AG09319 (cell line): ENCODE data around the gene LEMD3.

ENCODE experiments used
- DNase-seq: peaks from one replicate; pipeline ENCODE4 v3.0.0-alpha.2; 2010; ENCODE audit warnings: low read depth; ENCODE audit errors: extremely low read depth
- TF ChIP-seq, protein P1 (sequence below): IDR thresholded peaks from 2 replicates; pipeline ENCODE4 v1.5.1; 2011; ENCODE audit warnings: low read depth, mild to moderate bottlenecking, inconsistent platforms, low read length, moderate library complexity

LEMD3 gene

GRCh38 chr12:65184176-65184857, 14.9 kb downstream of the LEMD3 start:
- TF ChIP-seq, protein P1, sequence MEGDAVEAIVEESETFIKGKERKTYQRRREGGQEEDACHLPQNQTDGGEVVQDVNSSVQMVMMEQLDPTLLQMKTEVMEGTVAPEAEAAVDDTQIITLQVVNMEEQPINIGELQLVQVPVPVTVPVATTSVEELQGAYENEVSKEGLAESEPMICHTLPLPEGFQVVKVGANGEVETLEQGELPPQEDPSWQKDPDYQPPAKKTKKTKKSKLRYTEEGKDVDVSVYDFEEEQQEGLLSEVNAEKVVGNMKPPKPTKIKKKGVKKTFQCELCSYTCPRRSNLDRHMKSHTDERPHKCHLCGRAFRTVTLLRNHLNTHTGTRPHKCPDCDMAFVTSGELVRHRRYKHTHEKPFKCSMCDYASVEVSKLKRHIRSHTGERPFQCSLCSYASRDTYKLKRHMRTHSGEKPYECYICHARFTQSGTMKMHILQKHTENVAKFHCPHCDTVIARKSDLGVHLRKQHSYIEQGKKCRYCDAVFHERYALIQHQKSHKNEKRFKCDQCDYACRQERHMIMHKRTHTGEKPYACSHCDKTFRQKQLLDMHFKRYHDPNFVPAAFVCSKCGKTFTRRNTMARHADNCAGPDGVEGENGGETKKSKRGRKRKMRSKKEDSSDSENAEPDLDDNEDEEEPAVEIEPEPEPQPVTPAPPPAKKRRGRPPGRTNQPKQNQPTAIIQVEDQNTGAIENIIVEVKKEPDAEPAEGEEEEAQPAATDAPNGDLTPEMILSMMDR: no peak
- no peak for DNase-seq

DNA sequence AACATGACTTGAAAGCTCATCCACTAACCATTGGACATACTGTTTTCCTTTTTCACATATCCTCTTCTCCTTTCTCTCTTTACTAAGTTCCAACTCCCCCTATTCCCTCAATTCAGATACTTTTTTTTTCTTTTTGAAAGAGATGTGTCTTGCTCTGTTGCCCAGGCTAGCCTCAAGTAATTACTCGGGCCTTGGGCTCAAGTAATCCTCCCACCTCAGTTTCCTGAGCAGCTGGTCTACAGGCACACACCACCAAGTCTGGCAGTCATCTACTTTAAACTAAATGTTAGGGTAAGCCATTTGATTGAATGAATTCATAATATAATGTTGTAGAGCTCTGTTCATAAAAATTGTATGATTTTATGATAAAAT, 15.5 kb downstream of the LEMD3 start:
- no peak for DNase-seq
- TF ChIP-seq, protein P1: no peak

GRCh38 chr12:65187665-65188064, 18.3 kb downstream of the LEMD3 start:
- no peak for DNase-seq
- TF ChIP-seq, protein P1: no peak

DNA sequence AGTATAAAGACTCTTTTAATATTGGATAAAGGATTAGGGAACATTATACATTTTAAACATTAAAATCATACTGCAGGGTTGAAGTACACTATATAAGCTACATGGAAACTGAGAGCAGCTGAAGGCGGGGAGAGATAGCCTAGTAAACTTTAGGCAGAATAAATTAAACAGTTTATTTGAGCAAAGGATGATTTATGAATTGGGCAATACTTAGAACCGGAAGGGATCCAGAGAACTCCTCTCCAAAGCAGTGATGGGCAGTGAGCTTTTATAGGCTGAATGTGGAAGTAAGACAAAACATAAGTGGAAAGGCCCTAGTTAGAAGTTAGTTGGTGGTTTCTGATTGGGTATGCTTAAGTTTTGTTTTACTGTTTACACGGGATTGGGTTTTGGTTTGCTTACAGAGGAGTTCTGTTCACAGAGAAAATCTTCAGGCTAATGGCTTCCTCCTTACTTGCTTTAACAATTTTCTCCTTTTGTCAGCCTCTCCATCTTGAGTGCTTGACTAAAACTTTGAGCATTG, 18.9 kb downstream of the LEMD3 start:
- TF ChIP-seq, protein P1: no peak
- DNase-seq: no peak

- no peak for DNase-seq
- TF ChIP-seq, protein P1: no peak
These were observed 19.8 kb downstream of the LEMD3 start for GRCh38 chr12:65189028-65189718.

- no peak for DNase-seq
- TF ChIP-seq, protein P1: no peak
These were observed 23.7 kb downstream of the LEMD3 start for GRCh38 chr12:65192963-65193516.

GRCh38 chr12:65194949-65195348, 25.6 kb downstream of the LEMD3 start:
- DNase-seq: no peak
- TF ChIP-seq, protein P1: no peak
